Bronchial smooth muscle cell (primary cell): ENCODE data around the gene CRHR2. TPM values are rescaled to one million over a fixed set of nuclear protein-coding genes. Genes with fewer than 3 reads are reported as not detected.

Source experiments
- total RNA-seq: library from RNA; depleted of rRNA; stranded (reverse); fragments of >200 nt; gene quantifications from 2 replicates; pipeline ENCODE4 v1.2.1, GENCODE V29; 2014

The CRHR2 gene
- total RNA-seq, result not detected in 2 replicates

DNA sequence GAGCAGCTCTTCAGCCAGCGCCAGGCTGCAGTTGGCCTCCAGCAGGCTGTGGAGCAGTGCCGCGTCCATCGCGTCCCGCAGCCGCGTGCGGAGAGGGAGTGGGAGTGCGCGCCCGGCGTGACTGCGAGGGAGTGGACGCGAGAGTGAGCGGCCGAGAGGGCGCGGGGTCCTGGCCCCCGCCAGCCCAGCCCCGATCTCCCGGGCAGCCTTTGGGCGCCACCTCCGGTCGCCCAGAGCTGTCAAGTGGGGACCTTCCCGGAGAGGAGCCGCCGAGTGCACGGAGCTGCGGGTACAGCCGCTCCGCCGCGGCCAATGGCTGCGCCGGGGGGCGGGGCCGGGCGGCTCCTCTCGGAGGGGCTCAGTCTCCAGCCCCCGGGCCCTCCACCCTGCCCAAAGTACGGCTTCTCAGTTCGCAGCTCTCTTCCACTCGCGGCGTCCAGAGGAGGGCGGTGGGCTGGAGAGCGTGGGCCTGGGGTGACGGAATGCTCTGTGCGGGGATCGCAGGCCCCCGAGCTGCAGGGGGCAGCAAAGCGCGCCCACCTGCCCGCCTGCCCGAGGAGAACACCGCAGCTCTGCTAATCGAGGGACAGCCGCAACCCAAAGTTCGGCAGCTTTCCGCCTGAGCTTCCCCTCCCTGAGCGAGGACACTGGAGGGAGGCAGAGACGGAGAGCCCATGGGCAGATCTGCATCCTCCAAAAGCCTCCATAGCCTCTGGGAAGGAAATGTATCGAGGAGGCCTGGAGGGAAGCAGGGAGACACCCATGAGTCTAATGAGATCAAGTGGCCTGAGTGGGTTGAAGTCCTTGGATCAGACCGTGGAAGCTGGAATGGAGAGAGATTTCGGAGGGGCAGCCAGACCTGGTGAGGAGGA lies at the start of gene CRHR2:
TSS of gene CRHR2 (minus strand) at position 245 of the 872 bp plus-strand sequence. CDS start at position 69, 176 bp downstream.

Other genes starting within 250 kb of the CRHR2 start
- gene NOD1, start 203.7 kb downstream of the CRHR2 start, total RNA-seq, result 3.5 and 4.9 TPM in 2 replicates
- gene GGCT, start 177.6 kb downstream of the CRHR2 start, total RNA-seq, result 8.5 and 22.5 TPM in 2 replicates
- gene GARS1, start 87.6 kb downstream of the CRHR2 start, total RNA-seq, result 117 and 160 TPM in 2 replicates
- gene INMT, start 69.7 kb upstream of the CRHR2 start, total RNA-seq, result 14.3 and 17.0 TPM in 2 replicates
- gene MINDY4, start 89.0 kb upstream of the CRHR2 start, total RNA-seq, result 4.4 and 6.3 TPM in 2 replicates
- 1.4 and 1.7 TPM in 2 replicates for gene AQP1, start 229.4 kb upstream of the CRHR2 start, total RNA-seq